ENCODE measurements around the gene CERK.
"Not testable (repeated sequence)": the region's sequence is repeated elsewhere in the genome, so short reads cannot be mapped to it uniquely, and the experiment has no call there.

DNA sequence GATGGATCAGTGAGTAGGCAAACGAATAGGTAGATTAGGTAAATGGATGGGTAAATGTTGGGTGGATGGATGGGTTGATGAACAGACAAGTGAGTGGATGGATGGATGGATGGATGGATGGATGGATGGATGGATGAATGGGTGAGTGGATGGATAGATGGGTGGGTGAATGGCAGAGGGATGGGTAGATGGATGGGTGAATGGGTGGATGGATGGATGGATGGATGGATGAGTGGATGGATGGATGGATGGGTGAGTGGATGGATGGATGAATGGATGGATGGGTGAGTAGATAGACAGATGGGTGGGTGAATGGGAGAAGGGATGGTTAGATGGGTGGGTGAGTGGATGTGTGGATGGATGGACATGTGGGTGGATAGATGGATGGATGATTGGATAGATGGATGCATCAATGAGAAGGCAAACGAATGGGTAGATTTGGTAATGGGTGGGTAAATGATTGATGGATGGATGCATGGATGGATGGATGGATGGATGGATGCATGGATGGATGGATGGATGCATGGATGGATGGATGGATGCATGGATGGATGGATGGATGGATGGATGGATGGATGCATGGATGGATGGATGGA, 89.7 kb downstream of the CERK start:
- TF ChIP-seq, protein P1, sequence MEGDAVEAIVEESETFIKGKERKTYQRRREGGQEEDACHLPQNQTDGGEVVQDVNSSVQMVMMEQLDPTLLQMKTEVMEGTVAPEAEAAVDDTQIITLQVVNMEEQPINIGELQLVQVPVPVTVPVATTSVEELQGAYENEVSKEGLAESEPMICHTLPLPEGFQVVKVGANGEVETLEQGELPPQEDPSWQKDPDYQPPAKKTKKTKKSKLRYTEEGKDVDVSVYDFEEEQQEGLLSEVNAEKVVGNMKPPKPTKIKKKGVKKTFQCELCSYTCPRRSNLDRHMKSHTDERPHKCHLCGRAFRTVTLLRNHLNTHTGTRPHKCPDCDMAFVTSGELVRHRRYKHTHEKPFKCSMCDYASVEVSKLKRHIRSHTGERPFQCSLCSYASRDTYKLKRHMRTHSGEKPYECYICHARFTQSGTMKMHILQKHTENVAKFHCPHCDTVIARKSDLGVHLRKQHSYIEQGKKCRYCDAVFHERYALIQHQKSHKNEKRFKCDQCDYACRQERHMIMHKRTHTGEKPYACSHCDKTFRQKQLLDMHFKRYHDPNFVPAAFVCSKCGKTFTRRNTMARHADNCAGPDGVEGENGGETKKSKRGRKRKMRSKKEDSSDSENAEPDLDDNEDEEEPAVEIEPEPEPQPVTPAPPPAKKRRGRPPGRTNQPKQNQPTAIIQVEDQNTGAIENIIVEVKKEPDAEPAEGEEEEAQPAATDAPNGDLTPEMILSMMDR (IDR thresholded peaks at IDR 0.05; ENCODE audit: low read depth, low read length) = not testable (repeated sequence)
- TF ChIP-seq, protein P2, sequence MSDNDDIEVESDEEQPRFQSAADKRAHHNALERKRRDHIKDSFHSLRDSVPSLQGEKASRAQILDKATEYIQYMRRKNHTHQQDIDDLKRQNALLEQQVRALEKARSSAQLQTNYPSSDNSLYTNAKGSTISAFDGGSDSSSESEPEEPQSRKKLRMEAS (IDR thresholded peaks at IDR 0.05; ENCODE audit: low read depth, low read length) = not testable (repeated sequence)
- not testable (repeated sequence) for TF ChIP-seq POLR2A (IDR thresholded peaks at IDR 0.05; ENCODE audit: extremely low read depth, insufficient read length); MYC (IDR thresholded peaks at IDR 0.05; ENCODE audit: low read depth, low read length)

Measured in NB4 (cell line).